K562 (cell line): ENCODE results near the gene LCA5. TPM values are rescaled to one million over a fixed set of nuclear protein-coding genes. Genes with fewer than 3 reads are reported as not detected.

Experiments used
- ATAC-seq: fragments of 200-7000 bp; cut with Tn5 transposase; 3 replicates; pipeline ENCODE4 v1.9.1; 2020; ENCODE audit warnings: moderate library complexity
- BruUV-seq: library from RNA; stranded (reverse); fragments of 400-500 nt; replicated peaks from 2 replicates; lab custom pipeline; 2021; lab: Mats Ljungman, UMichigan
- CTCF ChIA-PET: fragments of 300-600 bp; formaldehyde crosslinking; extraction: SDS; loops from one replicate; lab custom pipeline; 2021; ENCODE audit warnings: low intra/inter-chr PET ratio; lab: Yijun Ruan, JAX
- POLR2A ChIA-PET: fragments of 300-600, 350-650 bp; sonication (Branson Sonifier 250); formaldehyde crosslinking; extraction: SDS; loops from one replicate; lab custom pipeline; 2021; ENCODE audit warnings: antibody characterized with exemption, inconsistent platforms; lab: Yijun Ruan, JAX
- DNase-seq, 4 experiments: peaks; one replicate each; pipeline versions ENCODE4 v3.0.0 to v3.0.0-alpha.2; 2011 to 2018; ENCODE audit warnings: low spot score in 3 of 4, mixed read lengths in 3 of 4; ENCODE audit errors: extremely low read depth in 1 of 4
- FAIRE-seq: peaks from 2 replicates; lab custom pipeline; 2011; peaks lifted over from hg19 to GRCh38; lab: Jason Lieb, UNC
- H2AFZ ChIP-seq: 2 replicates; pipeline ENCODE4 v1.6.0; 2011; ENCODE audit warnings: low read depth, low read length, control low read depth, inconsistent platforms
- H3K27ac ChIP-seq: fragments of 200-600 bp; 3 replicates; pipeline ENCODE4 v1.8.0; 2011; ENCODE audit warnings: low read depth, mild to moderate bottlenecking, control low read depth, inconsistent platforms, low read length, moderate library complexity, mixed read lengths; ENCODE audit errors: extremely low read depth
- H3K27me3 ChIP-seq, 2 experiments: fragments of 300-600 bp in 1 of 2; 2 replicates in 1 of 2; 3 replicates in 1 of 2; pipeline versions ENCODE4 v1.6.0 to v1.8.0; 2011; ENCODE audit warnings: inconsistent platforms in 2 of 2, low read length in 2 of 2, mild to moderate bottlenecking in 1 of 2, mixed read lengths in 1 of 2, moderate library complexity in 1 of 2; ENCODE audit not compliant: control insufficient read depth in 2 of 2, insufficient read depth in 2 of 2
- H3K36me3 ChIP-seq: fragments of 300-600 bp; 3 replicates; pipeline ENCODE4 v1.8.0; 2011; ENCODE audit warnings: mild to moderate bottlenecking, low read length, inconsistent platforms; ENCODE audit not compliant: control insufficient read depth, insufficient read depth
- H3K4me1 ChIP-seq, 2 experiments: fragments of 200-600 bp in 1 of 2; replicated peaks in 1 of 2; 2 replicates in 1 of 2; 3 replicates in 1 of 2; pipeline versions ENCODE4 v1.5.1 to v1.8.0; 2011; ENCODE audit warnings: inconsistent platforms in 2 of 2, low read length in 2 of 2, mild to moderate bottlenecking in 1 of 2, mixed read lengths in 1 of 2, moderate library complexity in 1 of 2; ENCODE audit not compliant: control insufficient read depth in 2 of 2, insufficient read depth in 2 of 2
- H3K4me2 ChIP-seq: 2 replicates; pipeline ENCODE4 v1.6.1; 2011; ENCODE audit warnings: low read length, control low read depth, inconsistent platforms, mixed read lengths; ENCODE audit not compliant: insufficient read depth
- H3K4me3 ChIP-seq: fragments of 200-600 bp; sonication (generic), shearing (Covaris generic); 2 replicates; pipeline ENCODE4 v1.5.1; 2016; ENCODE audit warnings: control low read depth, inconsistent platforms
- H3K79me2 ChIP-seq: fragments of 200-600 bp; 3 replicates; pipeline ENCODE4 v1.8.0; 2011; ENCODE audit warnings: low read length, inconsistent platforms; ENCODE audit not compliant: control insufficient read depth, insufficient read depth
- H3K9ac ChIP-seq, 2 experiments: 2 replicates each; pipeline versions ENCODE4 v1.6.0 to v1.6.1; 2011; ENCODE audit warnings: low read depth in 2 of 2, low read length in 2 of 2, control low read depth in 1 of 2, inconsistent platforms in 1 of 2, mild to moderate bottlenecking in 1 of 2, mixed read lengths in 1 of 2; ENCODE audit not compliant: insufficient read depth in 1 of 2
- H3K9me1 ChIP-seq: one replicate; pipeline ENCODE4 v1.6.0; 2011; ENCODE audit warnings: inconsistent platforms, mild to moderate bottlenecking, low read length, moderate library complexity; ENCODE audit not compliant: control insufficient read depth, insufficient read depth
- H3K9me3 ChIP-seq: replicated peaks from 2 replicates; pipeline ENCODE4 v1.5.1; 2011; ENCODE audit warnings: low read depth, low read length, inconsistent platforms; ENCODE audit not compliant: control insufficient read depth, insufficient read depth
- H4K20me1 ChIP-seq: replicated peaks from 2 replicates; pipeline ENCODE4 v1.6.1; 2011; ENCODE audit warnings: low read length, inconsistent platforms, mixed read lengths; ENCODE audit not compliant: control insufficient read depth, insufficient read depth
- ATF6 ChIP-seq: sonication (generic); formaldehyde crosslinking; IDR thresholded peaks from 2 replicates; pipeline ENCODE4 v1.4.0; 2020; ENCODE audit warnings: mild to moderate bottlenecking, missing genetic modification reagents
- CHAMP1 ChIP-seq: fragments of 450-650 bp; IDR thresholded peaks from 2 replicates; pipeline ENCODE4 v1.6.1; 2016; ENCODE audit warnings: mild to moderate bottlenecking
- HDAC1 ChIP-seq, 2 experiments: fragments of 450-650 bp; IDR thresholded peaks; 2 replicates each; pipeline ENCODE4 v1.6.1; 2016 to 2017; ENCODE audit warnings: inconsistent platforms in 1 of 2, mild to moderate bottlenecking in 1 of 2, moderate library complexity in 1 of 2
- IRF9 ChIP-seq: fragments of 450-650 bp; IDR thresholded peaks from 2 replicates; pipeline ENCODE4 v1.6.1; 2016; ENCODE audit warnings: missing biosample characterization, missing genetic modification characterization
- MEF2A ChIP-seq: IDR thresholded peaks from 2 replicates; pipeline ENCODE4 v1.6.1; 2011; ENCODE audit warnings: low read depth, mild to moderate bottlenecking, low read length, moderate library complexity; ENCODE audit not compliant: control insufficient read depth
- RBM17 ChIP-seq: fragments of 200-400 bp; formaldehyde crosslinking; IDR thresholded peaks from 2 replicates; pipeline ENCODE4 v1.6.1; 2017; ENCODE audit warnings: low read depth, mild to moderate bottlenecking, low read length, borderline replicate concordance
- RFX7 ChIP-seq: fragments of 250-450 bp; sonication (Bioruptor Pico); IDR thresholded peaks from 2 replicates; pipeline ENCODE4 v1.5.1; 2021; ENCODE audit warnings: mild to moderate bottlenecking
- STAT5A ChIP-seq: IDR thresholded peaks from 2 replicates; pipeline ENCODE4 v1.6.1; 2012; ENCODE audit warnings: low read length, inconsistent platforms, borderline replicate concordance
- ZMIZ1 ChIP-seq, 2 experiments: fragments of 150-350 bp in 1 of 2; IDR thresholded peaks; 2 replicates each; pipeline ENCODE4 v1.6.1; 2012 to 2016; ENCODE audit warnings: low read depth in 2 of 2, low read length in 2 of 2, mild to moderate bottlenecking in 1 of 2, moderate library complexity in 1 of 2
- ZNF146 ChIP-seq: IDR thresholded peaks from one replicate; pipeline ENCODE4 v1.6.1; 2018; ENCODE audit warnings: missing compliant biosample characterization; ENCODE audit not compliant: unreplicated experiment
- ZNF175 ChIP-seq: fragments of 200-800 bp; sonication (Bioruptor generic); IDR thresholded peaks from 2 replicates; pipeline ENCODE4 v1.6.1; 2016; ENCODE audit warnings: low read depth, mild to moderate bottlenecking, missing genetic modification characterization, missing compliant biosample characterization
- WGBS: fragments of 100-300 bp; shearing (Covaris generic); methylation state at CpG from one replicate; pipeline ENCODE4 v1.1.6; 2016; ENCODE audit warnings: low coverage, mixed read lengths; ENCODE audit not compliant: insufficient coverage; ENCODE audit errors: missing lambda C conversion rate; 5-methylcytosine and 5-hydroxymethylcytosine counted together
- in situ Hi-C: fragments of 300-500 bp; cut with MboI; formaldehyde crosslinking; loops from 4 replicates; pipeline ENCODE4 v1.15.0; 2018; ENCODE audit warnings: inconsistent platforms, mixed read lengths
- intact Hi-C: fragments of 100-400 bp; cut with micrococcal nuclease; formaldehyde crosslinking; loops from 2 replicates; pipeline ENCODE4 v1.14.2; 2022
- polyA plus RNA-seq, 8 experiments: library from polyadenylated mRNA; depleted of rRNA in 4 of 8; stranded (reverse) in 5 of 8; unstranded in 3 of 8; fragments of >200 nt; fragmentation: Nextera tagmentation in 2 of 8; fragmentation: Illumina TruSeq in 1 of 8; extraction: Ambion mirVana in 2 of 8; extraction: Trizol in 1 of 8; gene quantifications; 2 replicates each; pipeline versions ENCODE4 v1.2.1 to v1.2.3, GENCODE V29; 2011 to 2014; ENCODE audit warnings: inconsistent platforms in 1 of 8, missing spikeins in 1 of 8
- total RNA-seq, 7 experiments: library from RNA; depleted of rRNA in 6 of 7; stranded (reverse); fragments of >200 nt in 6 of 7; fragmentation: Illumina TruSeq in 2 of 7; extraction: Trizol in 2 of 7; gene quantifications; 2 replicates each; pipeline versions ENCODE4 v1.2.1 to v1.2.3, GENCODE V29; 2011 to 2021; ENCODE audit warnings: low replicate concordance in 1 of 7

The LCA5 gene
- total and polyA plus RNA-seq, 9 of the 15 experiments (the other 6 are each of a cell fraction or from before 2014, with no cell fraction given): 1.0 to 3.4 (median 1.8) TPM

GRCh38 chr6:79446006-79446405 lies 91.2 kb downstream of the LCA5 start:
- no peaks in the 10 kb centered on the region for H3K79me2 ChIP-seq
- no peak for FAIRE-seq
- H3K9me1 ChIP-seq: no peaks in the 10 kb centered on the region
- no peaks in the 10 kb centered on the region for H4K20me1 ChIP-seq
- BruUV-seq: no TSS peak
- no peak for DNase-seq
- no peaks in the 10 kb centered on the region for H3K9me3 ChIP-seq
- WGBS: 8% methylated on average over 4 of the region's 4 CpGs
- ChIA-PET POLR2A (no interaction called here), CTCF (no interaction called here)
- in situ Hi-C loops: no loop called here
- H3K27ac ChIP-seq: no peak overlapping the region
- H3K27me3 ChIP-seq: peaks cover 0 to 8% of the 10 kb centered on the region in 2 experiments; a peak in 1 of 5 replicates
- intact Hi-C loops: no loop called here
- H3K4me1 ChIP-seq: no peaks in the 10 kb centered on the region
- H3K4me2 ChIP-seq: no peak overlapping the region
- H3K4me3 ChIP-seq: no peak overlapping the region
- H3K9ac ChIP-seq: no peak overlapping the region
- no peak overlapping the region for H2AFZ ChIP-seq
- ATAC-seq: no peak
- H3K36me3 ChIP-seq: no peaks in the 10 kb centered on the region
- TF ChIP-seq CHAMP1 (no peak), ZNF175 (CRISPR knock-in tag) (no peak), ZMIZ1 (IDR thresholded peaks at IDR 0.05; ENCODE audit: low read depth in 2 of 2, low read length in 2 of 2) (no peak), HDAC1 (IDR thresholded peaks at IDR 0.05) (no peak), IRF9 (no peak), ZNF146 (CRISPR knock-in tag) (no peak), STAT5A (no peak), MEF2A (no peak), RFX7 (CRISPR knock-in tag) (no peak), ATF6 (CRISPR knock-in tag) (no peak), RBM17 (no peak)
